CD8-positive, alpha-beta memory T cell (primary cell): Measurements from ENCODE around the gene S100PBP. TPM values are rescaled to one million over a fixed set of nuclear protein-coding genes. Genes with fewer than 3 reads are reported as not detected.
A peak's percentile ranks its signal among the peaks of the same experiment; 100 is the strongest.

ENCODE experiments used
- CTCF ChIA-PET: fragments of 350-600 bp; sonication (Branson Sonifier 250); formaldehyde crosslinking; loops from one replicate; lab custom pipeline; 2021; ENCODE audit warnings: antibody characterized with exemption; lab: Charles Lee
- POLR2A ChIA-PET: fragments of 350-600 bp; sonication (Branson Sonifier 250); formaldehyde crosslinking; loops from one replicate; lab custom pipeline; 2021; ENCODE audit warnings: antibody characterized with exemption; lab: Charles Lee
- DNase-seq, 5 donors: peaks; one replicate each; pipeline versions ENCODE4 v3.0.0 to v3.0.0-alpha.2; 2020 to 2022; ENCODE audit warnings: mixed read lengths in 1 of 5
- H3K27ac ChIP-seq: one replicate; pipeline ENCODE4 v1.7.0; 2013; ENCODE audit warnings: low read depth, mild to moderate bottlenecking, low read length, moderate library complexity
- H3K27me3 ChIP-seq: 2 replicates; pipeline ENCODE4 v1.7.0; 2013; ENCODE audit warnings: low read length, mild to moderate bottlenecking; ENCODE audit not compliant: insufficient read depth, poor library complexity, severe bottlenecking
- H3K36me3 ChIP-seq: 2 replicates; pipeline ENCODE4 v1.7.0; 2013; ENCODE audit warnings: mild to moderate bottlenecking, low read length, moderate library complexity; ENCODE audit not compliant: insufficient read depth
- H3K4me1 ChIP-seq: 2 replicates; pipeline ENCODE4 v1.7.0; 2013; ENCODE audit warnings: mild to moderate bottlenecking, low read length, moderate library complexity; ENCODE audit not compliant: insufficient read depth
- H3K4me3 ChIP-seq: 2 replicates; pipeline ENCODE4 v1.7.0; 2013; ENCODE audit warnings: mild to moderate bottlenecking, low read length
- H3K9me3 ChIP-seq: 2 replicates; pipeline ENCODE4 v1.7.0; 2013; ENCODE audit warnings: mild to moderate bottlenecking, low read length
- H3K27ac Mint-ChIP-seq, 8 donors: one replicate each; pipeline ENCODE4 v1.8.0; 2020 to 2021; ENCODE audit warnings: mixed read lengths in 8 of 8, mild to moderate bottlenecking in 6 of 8, inconsistent platforms in 3 of 8, moderate library complexity in 3 of 8
- H3K27me3 Mint-ChIP-seq, 2 donors: one replicate each; pipeline ENCODE4 v1.8.0; 2020 to 2021; ENCODE audit warnings: mixed read lengths in 2 of 2, mild to moderate bottlenecking in 1 of 2, moderate library complexity in 1 of 2
- H3K36me3 Mint-ChIP-seq, 3 donors: one replicate each; pipeline ENCODE4 v1.8.0; 2020 to 2021; ENCODE audit warnings: mixed read lengths in 3 of 3, inconsistent platforms in 1 of 3, mild to moderate bottlenecking in 1 of 3
- H3K4me1 Mint-ChIP-seq, 3 donors: one replicate each; pipeline ENCODE4 v1.8.0; 2020 to 2021; ENCODE audit warnings: mixed read lengths in 3 of 3, inconsistent platforms in 1 of 3, mild to moderate bottlenecking in 1 of 3
- H3K4me3 Mint-ChIP-seq, 7 donors: one replicate each; pipeline ENCODE4 v1.8.0; 2020 to 2021; ENCODE audit warnings: mixed read lengths in 7 of 7, mild to moderate bottlenecking in 6 of 7, moderate library complexity in 4 of 7, inconsistent platforms in 2 of 7
- H3K9me3 Mint-ChIP-seq, 5 donors: one replicate each; pipeline ENCODE4 v1.8.0; 2020 to 2022; ENCODE audit warnings: mixed read lengths in 5 of 5, mild to moderate bottlenecking in 3 of 5, moderate library complexity in 2 of 5, inconsistent platforms in 1 of 5
- polyA plus RNA-seq: library from polyadenylated mRNA; unstranded; fragments of 300-500 nt; fragmentation: Illumina TruSeq; gene quantifications from one replicate; pipeline ENCODE4 v1.2.3, GENCODE V29; 2021
- total RNA-seq, 2 experiments: library from RNA; stranded (reverse); gene quantifications; one replicate each; pipeline ENCODE4 v1.2.3, GENCODE V29; 2021

Gene S100PBP
- total and polyA plus RNA-seq, 3 experiments from 2014 or later: 17.3 to 30.6 (median 28.6) TPM

- Mint-ChIP-seq H3K4me1 (peaks cover 14 to 23% (median 17%) of the 10 kb centered on the region in 3 donors), H3K27me3 (no peaks in the 10 kb centered on the region), H3K4me3 (no peak overlapping the region), H3K36me3 (peaks cover 0 to 32% (median 9%) of the 10 kb centered on the region in 3 donors), H3K27ac (peak overlapping the region in 2 of 8 donors; percentile 21 to 54), H3K9me3 (no peaks in the 10 kb centered on the region)
- Histone ChIP-seq H3K4me3 (no peak overlapping the region), H3K36me3 (no peaks in the 10 kb centered on the region), H3K27ac (no peak overlapping the region), H3K9me3 (no peaks in the 10 kb centered on the region), H3K27me3 (no peaks in the 10 kb centered on the region), H3K4me1 (peaks cover 4% of the 10 kb centered on the region)
- ChIA-PET POLR2A (no interaction called here), CTCF (interaction anchor here (0.8 to 7.8 kb wide), 16 partner anchors 9 to 252 kb away, joined by 3 to 114 read pairs (median 6); partner anchors contain the start of genes S100PBP and YARS1)
- DNase-seq: no peak
Observed at GRCh38 chr1:32772281-32773017, 45.0 kb upstream of the S100PBP start.

- peaks cover 14 to 23% (median 17%) of the 10 kb centered on the region in 3 donors for H3K4me1 Mint-ChIP-seq
- CTCF ChIA-PET: interaction anchor here (0.8 to 7.8 kb wide), 18 partner anchors 9 to 253 kb away, joined by 3 to 114 read pairs (median 5); partner anchors contain the start of genes S100PBP and YARS1
Observed at GRCh38 chr1:32773018-32773763, 44.3 kb upstream of the S100PBP start.

GRCh38 chr1:32773764-32774463 is 43.5 kb upstream of the S100PBP start:
- Histone ChIP-seq H3K4me1 (peaks cover 4% of the 10 kb centered on the region), H3K4me3 (no peak overlapping the region), H3K27me3 (no peaks in the 10 kb centered on the region), H3K9me3 (no peaks in the 10 kb centered on the region), H3K27ac (no peak overlapping the region), H3K36me3 (peaks cover under 1% of the 10 kb centered on the region)
- Mint-ChIP-seq H3K36me3 (peaks cover 0 to 45% (median 14%) of the 10 kb centered on the region in 3 donors), H3K27ac (peak overlapping the region; percentile 21 to 86 (median 48)), H3K27me3 (no peaks in the 10 kb centered on the region), H3K4me3 (no peak overlapping the region), H3K4me1 (peaks cover 14 to 23% (median 17%) of the 10 kb centered on the region in 3 donors), H3K9me3 (no peaks in the 10 kb centered on the region)
- DNase-seq: no peak
- CTCF ChIA-PET: interaction anchor here (0.9 to 7.8 kb wide), 14 partner anchors 9 to 253 kb away, joined by 3 to 114 read pairs (median 6); partner anchors contain the start of genes S100PBP and YARS1
- POLR2A ChIA-PET: interaction anchor here (0.5 kb wide), 1 partner anchor 188 kb away, joined by 3 read pairs; no protein-coding TSS in a partner anchor

More at GRCh38 chr1:32773018-32773763, 44.3 kb upstream of the S100PBP start:
- Histone ChIP-seq H3K9me3 (no peaks in the 10 kb centered on the region), H3K27me3 (no peaks in the 10 kb centered on the region), H3K4me1 (peaks cover 4% of the 10 kb centered on the region), H3K4me3 (no peak overlapping the region), H3K27ac (no peak overlapping the region), H3K36me3 (no peaks in the 10 kb centered on the region)
- Mint-ChIP-seq H3K9me3 (no peaks in the 10 kb centered on the region), H3K27me3 (no peaks in the 10 kb centered on the region), H3K36me3 (peaks cover 0 to 40% (median 13%) of the 10 kb centered on the region in 3 donors), H3K27ac (peak overlapping the region in 6 of 8 donors; percentile 21 to 67 (median 53)), H3K4me3 (no peak overlapping the region)
- DNase-seq: peak; percentile 54 to 81 (median 61)
- POLR2A ChIA-PET: interaction anchor here (0.5 kb wide), 1 partner anchor 188 kb away, joined by 3 read pairs; no protein-coding TSS in a partner anchor

GRCh38 chr1:32774464-32774808 is 43.0 kb upstream of the S100PBP start:
- no peaks in the 10 kb centered on the region for H3K27me3 ChIP-seq
- no peaks in the 10 kb centered on the region for H3K9me3 ChIP-seq
- H3K27ac ChIP-seq: no peak overlapping the region
- H3K9me3 Mint-ChIP-seq: no peaks in the 10 kb centered on the region
- no peak overlapping the region for H3K4me3 ChIP-seq
- DNase-seq: no peak
- H3K4me1 ChIP-seq: peaks cover 4% of the 10 kb centered on the region
- peak overlapping the region in 5 of 8 donors; percentile 21 to 86 (median 59) for H3K27ac Mint-ChIP-seq
- H3K27me3 Mint-ChIP-seq: no peaks in the 10 kb centered on the region
- H3K4me1 Mint-ChIP-seq: peaks cover 14 to 23% (median 17%) of the 10 kb centered on the region in 3 donors
- ChIA-PET POLR2A (no interaction called here), CTCF (interaction anchor here (1.0 to 7.8 kb wide), 7 partner anchors 8 to 254 kb away, joined by 3 to 114 read pairs (median 9); no protein-coding TSS in a partner anchor)
- H3K36me3 Mint-ChIP-seq: peaks cover 0 to 50% (median 16%) of the 10 kb centered on the region in 3 donors
- H3K4me3 Mint-ChIP-seq: no peak overlapping the region
- H3K36me3 ChIP-seq: peaks cover 6% of the 10 kb centered on the region

GRCh38 chr1:32774950-32775634 is 42.4 kb upstream of the S100PBP start:
- Mint-ChIP-seq H3K4me3 (no peak overlapping the region), H3K9me3 (no peaks in the 10 kb centered on the region), H3K27ac (peak overlapping the region in 2 of 8 donors; percentile 52 to 54), H3K4me1 (peaks cover 14 to 23% (median 17%) of the 10 kb centered on the region in 3 donors), H3K27me3 (no peaks in the 10 kb centered on the region), H3K36me3 (peaks cover 0 to 57% (median 18%) of the 10 kb centered on the region in 3 donors)
- H3K4me3 ChIP-seq: no peak overlapping the region
- peaks cover 13% of the 10 kb centered on the region for H3K36me3 ChIP-seq
- no peak overlapping the region for H3K27ac ChIP-seq
- POLR2A ChIA-PET: no interaction called here
- CTCF ChIA-PET: interaction anchor here (1.0 to 7.8 kb wide), 5 partner anchors 14 to 254 kb away, joined by 3 to 114 read pairs (median 9); no protein-coding TSS in a partner anchor
- no peak for DNase-seq
- H3K4me1 ChIP-seq: peaks cover 4% of the 10 kb centered on the region
- no peaks in the 10 kb centered on the region for H3K27me3 ChIP-seq
- no peaks in the 10 kb centered on the region for H3K9me3 ChIP-seq

GRCh38 chr1:32775640-32776337 is 41.7 kb upstream of the S100PBP start:
- Histone ChIP-seq H3K4me3 (no peak overlapping the region), H3K27me3 (no peaks in the 10 kb centered on the region), H3K27ac (no peak overlapping the region), H3K36me3 (peaks cover 20% of the 10 kb centered on the region), H3K4me1 (peaks cover 4% of the 10 kb centered on the region), H3K9me3 (no peaks in the 10 kb centered on the region)
- no peak overlapping the region for H3K4me3 Mint-ChIP-seq
- DNase-seq: no peak
- no peaks in the 10 kb centered on the region for H3K9me3 Mint-ChIP-seq
- peak overlapping the region in 5 of 8 donors; percentile 18 to 78 (median 53) for H3K27ac Mint-ChIP-seq
- CTCF ChIA-PET: interaction anchor here (1.9 to 7.8 kb wide), 2 partner anchors 8 to 65 kb away, joined by 4 to 114 read pairs; no protein-coding TSS in a partner anchor
- peaks cover 0 to 63% (median 19%) of the 10 kb centered on the region in 3 donors for H3K36me3 Mint-ChIP-seq
- H3K27me3 Mint-ChIP-seq: no peaks in the 10 kb centered on the region
- peaks cover 14 to 23% (median 17%) of the 10 kb centered on the region in 3 donors for H3K4me1 Mint-ChIP-seq
- POLR2A ChIA-PET: no interaction called here
